Midbrain (tissue), 1 donor: ENCODE measurements around the gene SSTR5.
"Not testable (repeated sequence)": the region's sequence is repeated elsewhere in the genome, so short reads cannot be mapped to it uniquely, and the experiment has no call there.

Experiments
- DNase-seq: peaks from one replicate; lab custom pipeline; 2025; lab: John Stamatoyannopoulos, UW

The SSTR5 gene

DNA sequence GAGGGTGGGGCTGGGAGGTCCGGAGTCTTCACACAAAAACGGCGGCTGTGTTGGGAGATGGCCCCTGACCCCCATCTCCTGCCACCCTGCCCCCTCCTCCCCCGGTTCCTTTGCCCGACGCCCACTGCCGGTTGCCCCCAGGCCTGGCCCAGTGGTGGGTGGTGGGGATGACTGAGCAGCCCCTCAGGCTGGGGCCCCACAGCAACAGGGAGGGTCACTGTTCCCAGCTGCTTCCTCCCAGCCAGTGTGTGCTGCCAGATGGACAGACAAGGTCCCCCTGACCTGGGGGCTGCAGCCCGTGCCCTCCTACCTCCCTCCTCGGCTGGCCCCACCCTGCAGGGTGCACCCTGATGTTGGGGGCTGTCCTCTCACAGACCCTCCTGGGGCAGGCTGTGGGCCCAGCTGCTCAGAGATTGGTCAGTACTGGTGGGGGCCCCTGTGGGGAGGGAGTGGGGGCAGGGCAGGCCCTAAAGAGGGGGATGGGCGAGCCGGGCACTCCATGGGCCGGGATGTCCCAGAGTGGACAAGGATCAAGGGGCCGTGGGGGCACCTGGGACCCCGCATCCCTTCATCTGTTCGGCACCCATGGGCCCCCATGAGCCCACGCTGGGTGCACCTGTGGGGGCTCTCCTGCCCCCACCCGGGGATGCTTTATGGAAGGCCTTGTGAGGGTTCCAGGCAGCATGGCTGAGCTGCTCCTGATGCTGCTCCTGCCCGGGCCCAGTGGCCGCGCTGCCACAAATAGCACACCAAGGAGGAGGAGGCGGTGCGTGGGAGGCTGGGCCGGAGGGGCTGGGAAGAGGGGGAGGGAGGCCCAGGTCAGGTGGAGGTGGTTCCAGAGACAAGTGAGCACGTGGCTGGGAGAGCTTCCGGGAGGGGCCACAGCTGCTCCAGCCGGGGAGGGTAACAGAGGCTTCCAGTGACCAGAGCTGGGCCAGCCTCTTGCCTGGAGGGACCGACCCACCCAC is 18.4 kb downstream of the SSTR5 start:
- no peak for DNase-seq

DNA sequence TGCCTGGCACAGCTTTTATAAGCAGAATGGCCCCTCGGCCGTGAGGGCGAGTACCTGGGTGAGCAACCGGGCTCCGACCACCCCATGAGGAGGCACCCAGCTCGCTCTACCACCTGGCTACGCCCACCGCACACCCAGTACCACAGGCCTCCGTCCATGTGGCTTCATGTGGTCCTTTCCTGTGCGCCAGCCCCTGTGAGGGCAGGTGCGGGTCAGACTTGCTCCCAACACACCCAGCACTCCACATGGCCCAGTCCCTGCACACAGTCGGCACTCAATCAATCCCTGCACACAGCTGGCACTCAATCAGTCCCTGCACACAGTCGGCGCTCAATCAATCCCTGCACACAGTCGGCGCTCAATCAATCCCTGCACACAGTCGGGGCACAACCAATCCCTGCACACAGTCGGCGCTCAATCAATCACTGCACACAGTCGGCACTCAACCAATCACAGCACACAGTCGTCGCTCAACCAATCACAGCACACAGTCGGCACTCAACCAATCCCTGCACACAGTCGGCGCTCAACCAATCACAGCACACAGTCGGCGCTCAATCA is 19.5 kb downstream of the SSTR5 start:
- no peak for DNase-seq

DNA sequence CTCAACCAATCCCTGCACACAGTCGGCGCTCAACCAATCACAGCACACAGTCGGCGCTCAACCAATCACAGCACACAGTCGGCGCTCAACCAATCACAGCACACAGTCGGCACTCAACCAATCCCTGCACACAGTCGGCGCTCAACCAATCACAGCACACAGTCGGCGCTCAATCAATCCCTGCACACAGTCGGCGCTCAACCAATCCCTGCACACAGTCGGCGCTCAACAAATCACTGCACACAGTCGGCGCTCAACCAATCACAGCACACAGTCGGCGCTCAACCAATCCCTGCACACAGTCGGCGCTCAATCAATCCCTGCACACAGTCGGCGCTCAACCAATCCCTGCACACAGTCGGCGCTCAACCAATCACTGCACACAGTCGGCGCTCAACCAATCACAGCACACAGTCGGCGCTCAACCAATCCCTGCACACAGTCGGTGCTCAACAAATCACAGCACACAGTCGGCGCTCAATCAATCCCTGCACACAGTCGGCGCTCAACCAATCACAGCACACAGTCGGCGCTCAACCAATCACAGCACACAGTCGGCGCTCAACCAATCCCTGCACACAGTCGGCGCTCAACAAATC is 20.2 kb downstream of the SSTR5 start:
- DNase-seq, result not testable (repeated sequence)

DNA sequence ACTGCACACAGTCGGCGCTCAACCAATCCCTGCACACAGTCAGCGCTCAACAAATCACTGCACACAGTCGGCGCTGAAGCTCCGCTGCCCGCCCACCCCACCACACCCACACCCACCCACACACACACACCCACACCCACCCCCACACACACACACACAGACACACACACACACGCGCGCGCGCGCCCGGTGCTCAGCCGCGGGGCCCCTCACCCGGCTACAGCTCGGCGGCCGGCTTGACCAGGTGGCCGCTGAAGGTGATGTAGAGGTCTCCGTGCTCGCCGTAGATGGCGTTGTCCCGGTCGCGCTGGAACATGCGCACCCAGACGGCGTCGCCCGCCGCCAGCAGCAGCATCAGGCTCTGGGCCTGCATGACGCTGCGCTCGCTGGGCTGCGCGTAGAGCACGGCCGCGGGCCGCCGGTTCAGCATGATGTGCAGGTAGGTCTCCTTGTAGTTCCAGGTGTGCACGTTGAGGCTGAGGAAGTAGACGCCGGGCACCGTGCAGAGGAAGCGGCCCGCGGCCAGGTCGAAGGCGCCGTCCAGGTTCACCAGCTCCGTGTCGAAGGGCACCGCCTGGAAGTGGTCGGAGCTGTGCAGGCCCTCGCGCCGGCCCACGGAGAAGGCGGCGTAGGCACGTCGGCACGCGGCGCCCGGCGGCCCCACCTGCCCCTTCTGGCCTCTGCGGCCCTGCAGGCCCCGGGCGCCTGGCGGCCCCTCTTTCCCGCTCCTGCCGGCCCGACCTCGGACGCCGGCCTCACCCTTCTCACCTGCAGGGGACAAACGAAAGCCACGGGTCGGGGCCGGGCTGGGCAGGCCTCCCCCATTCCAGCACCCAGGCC is 21.0 kb downstream of the SSTR5 start:
- DNase-seq, result no peak

DNA sequence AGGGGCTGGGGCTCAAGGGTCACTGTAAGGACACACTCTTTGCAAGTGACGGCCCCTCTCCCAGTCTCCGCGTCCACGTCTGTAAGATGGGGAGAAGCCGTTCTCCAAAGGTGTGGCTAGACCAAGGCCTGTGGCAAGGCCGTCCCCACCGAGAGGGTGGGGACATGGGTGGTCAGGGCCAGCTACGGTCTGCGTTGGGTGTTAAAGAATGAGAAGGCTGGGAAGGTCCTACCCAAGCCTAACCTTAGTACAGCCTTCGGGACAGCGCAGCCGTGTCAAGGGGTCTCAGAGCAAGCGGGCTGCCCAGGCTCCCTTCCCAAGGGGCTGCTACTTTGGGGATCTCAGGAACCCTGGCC is 21.6 kb downstream of the SSTR5 start:
- no peak for DNase-seq

DNA sequence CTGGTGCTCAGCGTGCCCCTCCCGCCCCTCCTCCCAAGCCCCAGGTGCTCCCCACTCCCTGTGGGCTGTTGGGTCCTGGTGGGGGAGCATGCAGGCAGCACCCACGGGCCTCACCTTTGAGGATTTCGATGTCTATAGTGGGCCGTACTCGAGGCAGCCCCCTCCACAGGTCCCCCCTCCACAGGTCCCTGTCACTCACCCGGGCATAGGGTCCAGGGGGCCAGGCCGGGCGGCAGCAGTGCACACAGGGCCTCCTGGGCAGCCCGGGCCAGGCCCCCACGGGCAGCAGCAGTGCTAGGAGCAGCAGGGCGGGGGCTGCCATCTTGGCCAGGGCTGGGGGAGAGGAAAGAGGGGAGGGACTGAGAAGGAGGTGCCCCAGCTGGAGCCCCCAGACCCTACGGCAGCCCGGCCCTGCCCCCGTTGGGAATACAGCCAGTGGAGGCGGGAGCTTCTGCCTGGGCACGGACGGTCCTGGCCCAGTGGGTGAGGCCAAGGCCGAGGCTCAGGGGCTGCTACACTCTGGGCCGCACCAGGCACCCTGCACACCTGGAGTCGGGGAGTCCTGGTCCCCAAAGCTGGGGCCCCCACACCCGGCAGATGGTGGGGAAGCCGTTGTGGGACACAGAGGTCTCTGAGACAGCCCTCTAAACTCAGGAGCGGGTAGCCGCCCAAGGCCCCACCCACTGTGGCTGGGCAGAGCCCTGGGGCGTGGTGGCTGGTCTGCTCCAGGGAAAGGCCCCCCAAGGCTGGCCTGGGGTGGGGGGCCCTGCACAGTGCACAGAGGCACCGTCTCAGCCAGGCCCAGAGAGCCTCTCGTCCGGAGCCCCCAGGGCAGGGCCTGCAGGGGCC is 22.3 kb downstream of the SSTR5 start:
- no peak for DNase-seq

DNA sequence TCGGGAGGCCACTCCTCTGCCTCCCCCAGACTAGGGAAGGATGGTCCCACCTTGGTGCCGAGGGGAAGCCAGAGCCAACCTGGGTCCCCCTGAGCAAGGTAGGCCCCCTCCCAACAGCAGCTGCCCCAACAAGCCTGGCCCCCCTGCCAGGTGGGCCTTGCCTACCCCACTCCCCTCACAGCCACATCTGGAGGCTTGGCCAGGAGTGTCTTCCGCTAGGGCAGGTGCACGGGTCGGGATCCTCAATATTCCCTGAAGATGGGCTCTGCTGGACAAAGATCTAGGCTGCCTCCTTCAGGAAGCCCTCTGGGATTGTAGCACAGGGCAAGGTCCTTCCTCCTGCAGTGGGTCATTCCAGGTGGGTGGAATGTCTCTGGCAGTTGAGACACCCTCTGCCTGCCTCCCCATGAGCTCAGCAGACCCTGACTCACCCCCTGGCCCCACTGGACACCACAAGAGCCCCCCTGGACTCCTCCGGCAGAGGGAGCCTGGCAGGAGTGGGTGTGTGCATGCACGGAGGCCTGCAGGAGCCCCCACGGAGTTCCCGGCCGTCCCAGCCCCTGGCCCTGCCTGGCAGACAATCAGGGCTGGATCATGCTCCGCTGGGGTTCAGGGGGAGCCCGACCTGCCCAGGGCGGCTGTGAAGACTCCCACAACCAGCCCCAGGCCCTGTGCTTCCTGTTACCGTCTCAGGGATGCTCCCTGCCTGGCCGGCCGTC is 23.1 kb downstream of the SSTR5 start:
- DNase-seq, result no peak

DNA sequence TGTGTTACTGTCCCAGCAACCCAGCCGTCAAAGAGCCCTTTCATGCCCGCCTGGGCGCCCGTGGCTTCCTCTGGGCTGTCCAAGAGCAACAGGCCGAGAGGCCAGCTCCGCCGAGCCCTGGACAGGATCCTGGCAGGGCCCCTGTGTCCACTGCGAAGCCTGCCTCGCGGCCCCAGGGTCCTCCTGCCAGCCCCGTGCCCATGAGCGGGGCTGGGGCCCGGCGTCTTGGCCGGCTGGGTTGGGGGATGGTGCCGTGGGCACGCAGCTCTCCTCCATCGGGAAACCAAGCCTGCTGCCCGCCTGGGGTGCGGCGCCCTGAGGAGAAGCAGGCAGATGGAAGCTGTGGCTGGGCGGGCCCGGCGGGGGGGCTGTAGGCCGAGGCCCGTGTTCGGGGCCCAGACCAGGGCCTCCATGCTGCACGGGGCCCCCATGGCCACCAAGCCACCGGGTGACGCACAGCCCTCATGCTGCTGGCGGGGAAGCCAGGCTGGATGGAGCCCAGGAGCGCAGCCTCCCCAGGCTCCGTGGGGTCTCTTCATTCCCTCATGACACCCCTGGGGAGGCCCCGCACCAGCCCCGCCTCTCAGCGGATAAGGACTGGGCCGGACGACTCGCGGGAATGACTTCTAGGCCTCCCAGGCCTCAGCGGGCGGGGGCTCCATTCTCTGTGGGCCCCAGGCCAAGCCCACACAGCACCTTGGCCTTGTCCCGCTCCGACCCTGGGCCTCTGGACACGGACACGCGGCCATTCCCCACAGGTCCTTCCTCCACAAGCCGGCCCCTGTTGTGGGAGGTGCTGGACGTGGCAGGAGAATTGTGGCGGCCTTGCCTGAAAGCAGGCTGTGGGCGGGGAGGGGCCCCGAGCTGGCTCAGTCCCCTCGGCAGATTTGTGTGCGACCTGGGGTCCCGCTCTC is 23.9 kb downstream of the SSTR5 start, which contains the start of gene C1QTNF8:
TSS of gene C1QTNF8 (minus strand) at position 76 of the 914 bp plus-strand sequence. CDS start 1,322 bp downstream, outside the sequence.
- no peak for DNase-seq

DNA sequence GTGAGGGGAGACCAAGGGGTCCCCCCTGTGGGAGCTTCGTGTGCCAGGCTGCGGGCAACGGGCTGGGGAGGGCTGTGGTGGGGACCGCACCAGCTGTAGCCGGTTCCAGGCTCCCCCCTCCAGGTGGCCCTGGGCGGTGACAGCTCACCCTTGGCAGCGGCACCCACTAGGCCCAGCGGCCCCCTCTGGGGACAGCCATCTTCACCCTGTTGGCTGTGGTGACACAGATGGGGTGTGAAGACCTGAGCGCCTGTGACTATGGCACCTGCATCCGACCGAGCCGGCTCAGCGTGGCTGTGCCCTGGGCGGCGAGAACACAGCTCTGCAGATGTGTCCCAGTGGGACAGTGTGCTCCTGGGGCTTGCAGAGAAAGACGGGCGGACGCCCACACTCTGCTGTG is 24.6 kb downstream of the SSTR5 start:
- no peak for DNase-seq

DNA sequence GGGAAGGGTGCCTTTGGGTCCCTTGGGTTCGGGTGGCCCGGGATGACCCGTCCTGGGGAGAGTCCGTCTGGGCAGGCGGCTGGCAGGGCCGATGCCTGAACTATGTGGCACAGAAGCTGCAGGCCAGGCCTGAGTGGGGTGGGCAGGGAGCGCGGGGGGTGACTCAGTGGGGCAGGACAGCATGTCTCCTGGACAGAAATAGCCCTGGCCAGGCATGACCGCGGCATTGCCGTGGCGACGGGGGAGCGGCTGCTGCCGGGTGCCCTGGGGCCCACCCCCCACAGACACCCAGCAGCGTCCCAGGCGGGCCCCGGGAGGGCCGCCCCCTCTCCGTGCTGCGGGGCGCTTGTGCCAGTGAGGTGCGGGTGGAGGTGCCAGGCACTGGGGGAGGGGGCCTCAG is 25.3 kb downstream of the SSTR5 start:
- DNase-seq, result no peak

DNA sequence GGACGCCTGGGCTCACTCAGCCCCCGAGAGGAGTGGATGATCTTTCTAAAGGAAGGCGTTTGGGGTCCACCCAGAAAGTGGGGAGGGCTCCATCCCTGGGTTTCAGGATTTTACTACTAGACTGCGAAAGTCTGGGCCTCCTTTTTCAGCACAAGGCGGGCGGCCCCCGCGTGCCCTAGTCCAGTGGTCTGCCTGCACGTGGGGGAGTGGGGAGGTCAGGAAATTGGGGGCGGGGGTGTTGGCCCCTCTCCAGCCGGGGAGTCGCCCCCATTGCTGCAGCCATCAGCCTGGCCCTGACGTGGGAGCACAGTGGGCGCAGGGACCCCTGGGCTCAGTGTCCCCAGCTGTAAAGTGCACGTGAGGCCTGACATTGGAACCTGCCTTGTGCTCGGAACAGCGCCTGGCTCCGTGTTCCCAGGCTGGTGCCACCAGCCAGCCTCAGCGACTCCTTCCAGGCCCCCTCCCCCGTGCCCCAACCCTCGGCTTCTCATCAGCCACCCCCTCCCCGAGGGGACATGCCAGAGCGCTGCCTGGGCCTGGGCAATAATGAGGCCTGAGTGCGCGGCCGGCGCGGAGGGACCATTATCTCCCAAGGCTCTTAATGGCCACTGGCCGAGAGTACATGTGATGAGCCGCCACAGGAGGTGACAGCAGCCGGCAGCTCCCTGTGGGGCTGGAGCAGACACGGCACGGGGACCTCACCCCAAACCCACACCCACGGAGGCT is 25.9 kb downstream of the SSTR5 start:
- DNase-seq, result no peak

DNA sequence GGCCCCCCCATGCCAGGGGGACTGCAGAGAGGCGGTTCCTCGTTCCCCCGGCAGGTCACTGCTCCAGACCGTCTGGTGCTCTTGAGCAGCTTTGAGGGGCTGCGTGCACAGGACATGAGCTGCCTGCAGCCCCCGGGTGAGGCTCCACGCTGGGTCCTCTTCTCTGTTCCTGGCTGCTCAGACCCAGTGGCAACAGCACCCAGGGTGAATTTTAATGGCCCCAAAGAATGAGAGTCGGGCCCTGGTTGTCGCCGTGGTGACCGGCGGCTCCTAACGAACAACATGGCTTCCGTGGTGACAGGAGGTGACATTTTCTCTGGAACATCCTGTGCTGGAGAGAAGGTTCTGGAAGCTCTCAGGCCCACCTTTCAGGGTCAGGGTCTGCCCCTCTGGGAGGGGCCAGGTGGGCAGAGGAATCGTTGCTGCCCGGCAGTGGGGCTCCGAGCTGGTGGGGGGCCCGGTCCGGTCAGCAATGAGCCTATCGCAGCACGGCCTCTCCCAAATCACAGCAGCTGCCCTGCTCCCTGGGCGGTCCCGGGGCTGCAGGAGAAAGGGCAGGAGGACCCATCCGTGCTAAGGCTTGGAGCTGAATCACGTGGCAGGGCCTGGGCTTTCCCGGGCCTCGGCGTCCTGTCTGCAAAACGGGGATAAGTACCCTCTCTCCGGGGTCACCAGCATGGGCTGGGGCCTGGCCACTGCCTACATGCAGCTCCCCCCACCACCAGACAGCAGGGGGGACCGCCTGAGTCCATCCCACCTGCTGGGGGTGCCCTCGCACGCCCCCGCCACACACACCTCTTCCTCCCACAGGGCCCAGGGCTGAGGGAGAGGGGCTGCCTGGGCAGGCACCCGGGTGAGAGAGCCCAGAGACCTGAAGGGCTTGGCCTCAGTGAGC is 26.9 kb downstream of the SSTR5 start:
- no peak for DNase-seq

DNA sequence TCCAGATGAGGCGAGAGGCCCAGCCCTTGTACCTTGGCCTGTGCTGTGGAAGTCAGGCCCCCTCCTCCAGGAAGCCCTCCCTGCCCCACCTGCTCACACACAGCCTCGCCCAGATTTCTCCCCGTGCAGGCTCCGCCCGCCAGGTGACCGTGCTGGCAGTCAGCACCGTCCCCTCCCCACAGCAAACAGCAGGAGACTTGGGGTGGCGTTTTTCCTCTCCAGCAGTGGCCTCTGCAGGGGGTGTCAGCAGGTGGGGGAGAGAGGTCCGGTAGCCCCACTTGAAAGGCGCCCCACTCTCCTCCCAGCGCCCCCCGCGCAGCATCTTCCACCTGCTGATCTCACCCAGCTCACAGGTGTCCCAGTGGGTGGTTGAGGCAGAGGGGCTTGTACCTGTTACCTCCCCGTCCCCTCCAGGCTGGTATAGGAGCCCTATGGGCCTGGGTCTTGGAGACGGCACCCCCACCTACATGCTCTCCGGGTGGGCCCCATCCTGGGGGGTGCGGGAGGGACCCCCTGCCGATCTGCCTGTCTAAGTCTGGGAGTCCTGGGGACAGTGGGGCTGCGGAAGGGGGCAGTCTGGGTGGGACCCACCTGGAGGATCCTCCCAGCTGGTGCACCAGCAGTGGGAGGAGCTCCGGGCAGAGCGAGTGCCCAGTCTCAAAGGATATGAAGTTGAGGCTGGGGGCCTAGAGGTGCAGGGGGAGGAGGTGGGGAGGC is 27.7 kb downstream of the SSTR5 start:
- DNase-seq, result no peak

DNA sequence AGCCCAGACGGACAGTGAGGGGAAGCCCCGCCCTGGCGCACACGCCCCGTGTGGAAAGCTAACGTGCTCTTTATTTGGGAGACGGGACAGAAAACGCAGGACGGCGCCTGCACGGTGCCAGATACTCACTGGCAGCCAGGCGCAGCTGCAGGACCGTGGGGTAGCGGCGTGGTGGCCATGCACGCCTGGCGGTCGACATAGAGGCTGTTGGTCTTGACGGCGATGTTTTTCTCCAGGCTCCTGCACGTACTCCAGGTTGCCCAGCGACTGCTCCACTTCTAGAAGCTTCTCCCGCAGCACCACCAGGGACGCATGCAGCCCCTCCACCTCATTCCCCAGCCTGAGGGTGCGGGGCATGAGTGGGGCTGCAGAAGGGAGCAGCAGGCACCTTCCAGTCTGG is 28.6 kb downstream of the SSTR5 start:
- DNase-seq, result no peak

DNA sequence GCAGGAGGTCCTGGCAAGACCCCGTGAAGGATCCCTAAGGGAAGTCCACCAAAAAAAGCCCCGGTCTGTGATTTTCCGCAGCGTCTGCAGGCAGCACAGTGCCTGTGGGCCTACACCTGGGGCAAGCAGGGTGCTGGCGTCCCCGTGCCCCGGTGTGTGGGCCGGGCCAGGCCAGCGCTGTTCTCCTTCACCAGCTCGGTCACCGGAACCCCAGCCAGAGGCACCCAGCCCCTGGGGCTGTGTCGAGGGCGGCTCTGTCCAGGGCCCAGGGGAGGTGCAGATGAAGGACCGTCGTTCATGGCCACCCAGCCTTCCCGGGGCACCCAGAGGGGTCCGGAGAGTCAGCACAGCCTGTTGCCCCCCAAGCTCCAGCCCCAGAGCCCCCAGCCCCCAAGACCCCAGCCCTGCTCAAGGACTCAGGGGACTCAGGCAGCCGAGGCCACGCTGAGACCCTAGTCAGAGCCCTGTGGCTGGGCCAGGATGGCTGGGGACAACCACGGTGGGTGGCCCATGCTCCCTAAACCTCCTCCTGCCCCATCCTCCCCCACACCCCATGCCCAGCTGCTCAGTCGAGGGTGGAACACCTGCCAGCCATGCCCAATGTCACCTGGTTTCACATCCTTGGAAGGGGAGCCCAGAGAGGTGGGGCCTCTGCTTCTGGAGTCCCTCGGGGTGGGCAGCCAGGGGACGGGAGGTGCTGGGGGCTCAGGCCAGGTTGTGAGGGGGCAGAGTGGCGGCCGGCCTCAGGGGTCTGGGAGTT is 29.2 kb downstream of the SSTR5 start:
- DNase-seq, result no peak

DNA sequence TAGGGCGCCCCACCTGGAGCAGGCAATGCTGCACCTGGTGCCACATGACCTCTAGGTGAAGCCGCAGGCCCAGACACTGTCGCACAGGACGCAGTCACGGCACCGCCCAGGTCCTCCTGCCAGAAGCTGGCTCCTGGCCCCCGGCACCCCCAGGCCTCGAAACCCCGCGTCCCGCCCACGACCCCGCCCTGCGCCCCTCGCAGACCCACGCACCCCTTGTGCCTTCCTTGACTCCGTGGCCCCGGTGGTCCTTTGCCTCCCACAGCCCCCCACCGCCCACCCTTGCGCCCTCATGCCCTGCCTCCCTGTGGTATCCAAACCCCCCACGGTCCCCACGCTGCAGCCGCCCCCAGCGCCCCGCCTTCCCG is 29.8 kb downstream of the SSTR5 start:
- no peak for DNase-seq
